ENCODE results near the gene CSTPP1.

The CSTPP1 gene

GRCh38 chr11:47007579-47007978 is 71.0 kb downstream of the CSTPP1 start:
- Histone ChIP-seq H3K27me3 (ENCODE audit: insufficient read depth, poor library complexity, severe bottlenecking) (no peaks in the 10 kb centered on the region), H3K27ac (replicated peaks) (no peak overlapping the region), H3K4me3 (replicated peaks; ENCODE audit: insufficient read depth, low read length) (no peak overlapping the region)
- DNase-seq (ENCODE audit: low read depth in 1 of 2, low spot score in 1 of 2): no peak
- no peak for TF ChIP-seq POLR2AphosphoS5 (IDR thresholded peaks at IDR 0.05; ENCODE audit: low read depth)
- no peak for TF ChIP-seq REST (IDR thresholded peaks at IDR 0.05; ENCODE audit: insufficient replicate concordance, low read depth)
- no peak for TF ChIP-seq GABPA (IDR thresholded peaks at IDR 0.05; ENCODE audit: low read depth)
- no peak for TF ChIP-seq CTCF (IDR thresholded peaks at IDR 0.05; ENCODE audit: insufficient read depth, low read length)
- no peak for TF ChIP-seq SPI1 (IDR thresholded peaks at IDR 0.05; ENCODE audit: borderline replicate concordance, low read depth)

- no peak for DNase-seq (ENCODE audit: low read depth in 1 of 2, low spot score in 1 of 2)
- no peak overlapping the region for H3K27ac ChIP-seq (replicated peaks)
- no peaks in the 10 kb centered on the region for H3K27me3 ChIP-seq (ENCODE audit: insufficient read depth, poor library complexity, severe bottlenecking)
- H3K4me3 ChIP-seq (replicated peaks; ENCODE audit: insufficient read depth, low read length): no peak overlapping the region
- TF ChIP-seq SPI1 (IDR thresholded peaks at IDR 0.05; ENCODE audit: borderline replicate concordance, low read depth) (no peak), POLR2AphosphoS5 (IDR thresholded peaks at IDR 0.05; ENCODE audit: low read depth) (no peak), REST (IDR thresholded peaks at IDR 0.05; ENCODE audit: insufficient replicate concordance, low read depth) (no peak), CTCF (IDR thresholded peaks at IDR 0.05; ENCODE audit: insufficient read depth, low read length) (no peak), GABPA (IDR thresholded peaks at IDR 0.05; ENCODE audit: low read depth) (no peak)
Observed at GRCh38 chr11:47010179-47010578, 73.6 kb downstream of the CSTPP1 start.

GRCh38 chr11:47014097-47014496 is 77.5 kb downstream of the CSTPP1 start:
- Histone ChIP-seq H3K27ac (replicated peaks) (no peak overlapping the region), H3K4me3 (replicated peaks; ENCODE audit: insufficient read depth, low read length) (no peak overlapping the region), H3K27me3 (ENCODE audit: insufficient read depth, poor library complexity, severe bottlenecking) (no peaks in the 10 kb centered on the region)
- no peak for TF ChIP-seq SPI1 (IDR thresholded peaks at IDR 0.05; ENCODE audit: borderline replicate concordance, low read depth)
- no peak for TF ChIP-seq REST (IDR thresholded peaks at IDR 0.05; ENCODE audit: insufficient replicate concordance, low read depth)
- TF ChIP-seq CTCF (IDR thresholded peaks at IDR 0.05; ENCODE audit: insufficient read depth, low read length): no peak
- no peak for DNase-seq (ENCODE audit: low read depth in 1 of 2, low spot score in 1 of 2)

Data from HL-60 (cell line).